Inflammatory macrophage treated with lipopolysaccharide for 1 hour (primary cell): ENCODE data around the gene NTNG2.

Experiments
- DNase-seq, 2 donors: peaks; one replicate each; pipeline ENCODE4 v3.0.0-alpha.2; 2020 to 2022

Gene NTNG2

GRCh38 chr9:132147331-132147730 is 14.5 kb upstream of the NTNG2 start:
- DNase-seq: no peak

- no peak for DNase-seq
These were observed 14.0 kb upstream of the NTNG2 start for GRCh38 chr9:132147839-132148238.

- DNase-seq: no peak
These were observed 11.6 kb upstream of the NTNG2 start for GRCh38 chr9:132150256-132150655.

- no peak for DNase-seq
These were observed 10.7 kb upstream of the NTNG2 start for GRCh38 chr9:132151118-132151517.

- DNase-seq: no peak
These were observed 9.6 kb upstream of the NTNG2 start for GRCh38 chr9:132152231-132152630.

- DNase-seq: no peak
These were observed 6.8 kb upstream of the NTNG2 start for GRCh38 chr9:132154863-132155567.

- DNase-seq: no peak
These were observed 6.3 kb upstream of the NTNG2 start for GRCh38 chr9:132155568-132155895.

GRCh38 chr9:132156262-132156661 is 5.6 kb upstream of the NTNG2 start:
- no peak for DNase-seq

- no peak for DNase-seq
These were observed 4.3 kb upstream of the NTNG2 start for GRCh38 chr9:132157347-132158116.

GRCh38 chr9:132160802-132161742 is 786 bp upstream of the NTNG2 start:
- peak; percentile 25 to 52 for DNase-seq

GRCh38 chr9:132162764-132163456 is 1.1 kb downstream of the NTNG2 start:
- DNase-seq: no peak

GRCh38 chr9:132163457-132163875 is 1.6 kb downstream of the NTNG2 start:
- DNase-seq: peak in 1 of 2 donors; percentile 13

GRCh38 chr9:132163876-132164603 is 2.2 kb downstream of the NTNG2 start:
- DNase-seq: no peak

- no peak for DNase-seq
These were observed 2.9 kb downstream of the NTNG2 start for GRCh38 chr9:132164604-132165362.

GRCh38 chr9:132166599-132166998 is 4.7 kb downstream of the NTNG2 start:
- DNase-seq: peak in 1 of 2 donors; percentile 14

GRCh38 chr9:132167192-132167591 is 5.3 kb downstream of the NTNG2 start:
- DNase-seq: no peak

- DNase-seq: no peak
These were observed 6.5 kb downstream of the NTNG2 start for GRCh38 chr9:132168347-132168746.

GRCh38 chr9:132168851-132169250 is 7.0 kb downstream of the NTNG2 start:
- no peak for DNase-seq

- DNase-seq: peak; percentile 38 to 65
These were observed 8.0 kb downstream of the NTNG2 start for GRCh38 chr9:132169672-132170392.

GRCh38 chr9:132171702-132172101 is 9.8 kb downstream of the NTNG2 start:
- DNase-seq: no peak

GRCh38 chr9:132172185-132172584 is 10.3 kb downstream of the NTNG2 start:
- no peak for DNase-seq
